ENCODE measurements around the gene NRSN2.
"Not testable (repeated sequence)": the region's sequence is repeated elsewhere in the genome, so short reads cannot be mapped to it uniquely, and the experiment has no call there.

Gene NRSN2

DNA sequence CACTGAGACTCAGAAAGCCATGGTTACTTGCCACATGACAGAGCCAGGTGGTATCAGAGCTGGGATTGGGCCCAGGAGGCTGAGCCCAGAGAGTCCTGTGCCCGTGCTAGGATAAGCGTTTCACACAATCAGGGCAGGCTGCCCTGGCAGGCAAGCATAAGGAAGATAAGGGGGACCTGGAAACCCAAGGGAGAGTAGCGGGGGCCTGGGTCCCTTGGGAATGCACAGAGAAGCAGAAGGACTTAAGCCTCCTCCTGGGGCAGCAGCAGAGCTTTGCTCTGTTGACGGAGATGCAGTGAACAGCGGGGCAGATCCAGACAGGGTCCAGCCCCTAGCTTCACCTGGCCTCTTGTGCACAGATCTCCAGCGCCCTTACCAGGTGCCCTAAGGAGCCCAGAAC is 42.3 kb downstream of the NRSN2 start:
- H3F3A ChIP-seq (ENCODE audit: insufficient read depth, low read length): no peaks in the 10 kb centered on the region
- H3K79me2 ChIP-seq (ENCODE audit: low read length): peaks cover 21% of the 10 kb centered on the region
- peaks cover 4% of the 10 kb centered on the region; the same call in 1 of the 2 replicates for H3K36me3 ChIP-seq (replicated peaks; ENCODE audit: insufficient read depth, low read length)
- H4K20me1 ChIP-seq (ENCODE audit: insufficient read depth, low read length): no peaks in the 10 kb centered on the region
- no peaks in the 10 kb centered on the region for H3K9me3 ChIP-seq (replicated peaks; ENCODE audit: insufficient read depth, low read length)
- H3K9ac ChIP-seq (ENCODE audit: low read length): no peak overlapping the region
- no peaks in the 10 kb centered on the region for H3K9me2 ChIP-seq (replicated peaks; ENCODE audit: insufficient read depth, low read length)
- H3K27me3 ChIP-seq (replicated peaks; ENCODE audit: insufficient read depth, low read length): no peaks in the 10 kb centered on the region
- H3K4me2 ChIP-seq (ENCODE audit: low read depth, low read length): no peak overlapping the region
- no peak overlapping the region for H3K4me3 ChIP-seq (ENCODE audit: low read length)
- no peak for TF ChIP-seq EZH2 (optimal IDR thresholded peaks at IDR 0.05; ENCODE audit: low read depth, low read length)
- TF ChIP-seq, protein P1, sequence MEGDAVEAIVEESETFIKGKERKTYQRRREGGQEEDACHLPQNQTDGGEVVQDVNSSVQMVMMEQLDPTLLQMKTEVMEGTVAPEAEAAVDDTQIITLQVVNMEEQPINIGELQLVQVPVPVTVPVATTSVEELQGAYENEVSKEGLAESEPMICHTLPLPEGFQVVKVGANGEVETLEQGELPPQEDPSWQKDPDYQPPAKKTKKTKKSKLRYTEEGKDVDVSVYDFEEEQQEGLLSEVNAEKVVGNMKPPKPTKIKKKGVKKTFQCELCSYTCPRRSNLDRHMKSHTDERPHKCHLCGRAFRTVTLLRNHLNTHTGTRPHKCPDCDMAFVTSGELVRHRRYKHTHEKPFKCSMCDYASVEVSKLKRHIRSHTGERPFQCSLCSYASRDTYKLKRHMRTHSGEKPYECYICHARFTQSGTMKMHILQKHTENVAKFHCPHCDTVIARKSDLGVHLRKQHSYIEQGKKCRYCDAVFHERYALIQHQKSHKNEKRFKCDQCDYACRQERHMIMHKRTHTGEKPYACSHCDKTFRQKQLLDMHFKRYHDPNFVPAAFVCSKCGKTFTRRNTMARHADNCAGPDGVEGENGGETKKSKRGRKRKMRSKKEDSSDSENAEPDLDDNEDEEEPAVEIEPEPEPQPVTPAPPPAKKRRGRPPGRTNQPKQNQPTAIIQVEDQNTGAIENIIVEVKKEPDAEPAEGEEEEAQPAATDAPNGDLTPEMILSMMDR (IDR thresholded peaks at IDR 0.05; ENCODE audit: low read length): no peak
- TF ChIP-seq EZH2phosphoT487 (IDR thresholded peaks at IDR 0.05; ENCODE audit: low read length): no peak
- H3K27ac ChIP-seq (ENCODE audit: low read length): no peak overlapping the region
- DNase-seq: no peak
- H3K4me1 ChIP-seq (ENCODE audit: low read length): no peaks in the 10 kb centered on the region
- no peak overlapping the region for H2AFZ ChIP-seq (ENCODE audit: low read length)

DNA sequence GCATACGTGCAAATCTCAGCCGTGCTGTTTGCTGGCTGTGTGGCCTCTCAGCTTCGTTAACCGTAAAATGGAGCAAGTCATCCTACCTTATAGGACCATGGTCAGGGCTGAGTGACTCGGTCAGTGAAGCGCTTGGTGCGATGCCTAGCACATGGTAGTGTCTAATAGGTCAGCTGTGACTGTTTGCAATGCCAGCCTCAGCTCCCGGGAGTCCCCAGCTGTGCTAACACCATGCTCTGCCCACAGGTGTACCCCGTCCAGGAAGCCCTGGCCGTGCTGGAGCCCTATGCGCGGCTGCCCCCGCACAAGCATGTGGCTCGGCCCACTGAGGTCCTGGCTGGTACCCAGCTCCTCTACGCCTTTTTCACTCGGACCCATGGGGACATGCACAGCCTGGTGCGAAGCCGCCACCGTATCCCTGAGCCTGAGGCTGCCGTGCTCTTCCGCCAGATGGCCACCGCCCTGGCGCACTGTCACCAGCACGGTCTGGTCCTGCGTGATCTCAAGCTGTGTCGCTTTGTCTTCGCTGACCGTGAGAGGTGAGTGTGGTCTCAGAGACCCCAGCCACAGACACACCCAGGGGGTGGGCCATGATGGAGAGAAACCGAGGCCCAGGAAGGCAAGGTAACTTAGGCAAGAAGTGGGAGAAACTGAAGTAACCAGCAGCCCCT is 44.3 kb downstream of the NRSN2 start:
- no peak overlapping the region for H3K9ac ChIP-seq (ENCODE audit: low read length)
- TF ChIP-seq, protein P1 (IDR thresholded peaks at IDR 0.05; ENCODE audit: low read length): no peak
- TF ChIP-seq EZH2 (optimal IDR thresholded peaks at IDR 0.05; ENCODE audit: low read depth, low read length) (no peak), EZH2phosphoT487 (IDR thresholded peaks at IDR 0.05; ENCODE audit: low read length) (no peak)
- H2AFZ ChIP-seq (ENCODE audit: low read length): no peak overlapping the region
- H4K20me1 ChIP-seq (ENCODE audit: insufficient read depth, low read length): no peaks in the 10 kb centered on the region
- H3K4me2 ChIP-seq (ENCODE audit: low read depth, low read length): no peak overlapping the region
- H3K27me3 ChIP-seq (replicated peaks; ENCODE audit: insufficient read depth, low read length): no peaks in the 10 kb centered on the region
- peaks cover 5% of the 10 kb centered on the region; the same call in 1 of the 2 replicates for H3K79me2 ChIP-seq (ENCODE audit: low read length)
- no peak for DNase-seq
- H3K9me3 ChIP-seq (replicated peaks; ENCODE audit: insufficient read depth, low read length): no peaks in the 10 kb centered on the region
- H3K4me1 ChIP-seq (ENCODE audit: low read length): no peaks in the 10 kb centered on the region
- no peaks in the 10 kb centered on the region for H3K9me2 ChIP-seq (replicated peaks; ENCODE audit: insufficient read depth, low read length)
- H3K4me3 ChIP-seq (ENCODE audit: low read length): no peak overlapping the region
- H3K27ac ChIP-seq (ENCODE audit: low read length): no peak overlapping the region
- no peaks in the 10 kb centered on the region for H3F3A ChIP-seq (ENCODE audit: insufficient read depth, low read length)
- H3K36me3 ChIP-seq (replicated peaks; ENCODE audit: insufficient read depth, low read length): peaks cover 7% of the 10 kb centered on the region; the same call in 1 of the 2 replicates

DNA sequence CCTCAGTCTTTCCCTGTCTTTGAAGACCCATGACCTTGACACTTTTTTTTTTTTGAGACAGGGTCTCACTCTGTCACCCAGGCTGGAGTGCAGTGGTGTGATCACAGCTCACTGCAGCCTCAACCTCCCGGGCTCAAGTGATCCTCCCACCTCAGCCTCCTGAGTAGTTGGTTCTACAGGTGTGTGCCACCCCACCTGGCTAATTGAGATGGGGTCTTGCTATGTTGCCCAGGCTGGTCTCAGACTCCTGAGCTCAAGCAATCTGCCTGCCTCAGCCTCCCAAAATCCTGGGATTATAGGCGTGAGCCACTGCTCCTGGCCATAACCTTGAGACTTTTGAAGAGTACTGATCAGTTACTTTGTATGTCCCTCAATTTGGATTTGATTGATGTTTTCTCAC is 46.4 kb downstream of the NRSN2 start:
- not testable (repeated sequence) for H3K9me2 ChIP-seq (replicated peaks; ENCODE audit: insufficient read depth, low read length); H3K27ac ChIP-seq (ENCODE audit: low read length); H4K20me1 ChIP-seq (ENCODE audit: insufficient read depth, low read length); H3K36me3 ChIP-seq (replicated peaks; ENCODE audit: insufficient read depth, low read length); H3K27me3 ChIP-seq (replicated peaks; ENCODE audit: insufficient read depth, low read length); H3K4me2 ChIP-seq (ENCODE audit: low read depth, low read length); H3K79me2 ChIP-seq (ENCODE audit: low read length); H3K9ac ChIP-seq (ENCODE audit: low read length); H3K4me1 ChIP-seq (ENCODE audit: low read length); DNase-seq; H2AFZ ChIP-seq (ENCODE audit: low read length); H3F3A ChIP-seq (ENCODE audit: insufficient read depth, low read length); H3K9me3 ChIP-seq (replicated peaks; ENCODE audit: insufficient read depth, low read length); H3K4me3 ChIP-seq (ENCODE audit: low read length)

DNA sequence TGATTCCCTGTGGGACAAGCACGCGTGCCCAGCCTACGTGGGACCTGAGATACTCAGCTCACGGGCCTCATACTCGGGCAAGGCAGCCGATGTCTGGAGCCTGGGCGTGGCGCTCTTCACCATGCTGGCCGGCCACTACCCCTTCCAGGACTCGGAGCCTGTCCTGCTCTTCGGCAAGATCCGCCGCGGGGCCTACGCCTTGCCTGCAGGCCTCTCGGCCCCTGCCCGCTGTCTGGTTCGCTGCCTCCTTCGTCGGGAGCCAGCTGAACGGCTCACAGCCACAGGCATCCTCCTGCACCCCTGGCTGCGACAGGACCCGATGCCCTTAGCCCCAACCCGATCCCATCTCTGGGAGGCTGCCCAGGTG is 49.3 kb downstream of the NRSN2 start:
- H3K4me3 ChIP-seq (ENCODE audit: low read length): no peak overlapping the region
- H3K9me2 ChIP-seq (replicated peaks; ENCODE audit: insufficient read depth, low read length): no peaks in the 10 kb centered on the region
- no peak for TF ChIP-seq EZH2phosphoT487 (IDR thresholded peaks at IDR 0.05; ENCODE audit: low read length)
- TF ChIP-seq EZH2 (optimal IDR thresholded peaks at IDR 0.05; ENCODE audit: low read depth, low read length): no peak
- TF ChIP-seq, protein P1 (IDR thresholded peaks at IDR 0.05; ENCODE audit: low read length): no peak
- no peaks in the 10 kb centered on the region for H4K20me1 ChIP-seq (ENCODE audit: insufficient read depth, low read length)
- no peak overlapping the region for H3K4me2 ChIP-seq (ENCODE audit: low read depth, low read length)
- H3K4me1 ChIP-seq (ENCODE audit: low read length): no peaks in the 10 kb centered on the region
- H2AFZ ChIP-seq (ENCODE audit: low read length): no peak overlapping the region
- no peaks in the 10 kb centered on the region for H3F3A ChIP-seq (ENCODE audit: insufficient read depth, low read length)
- H3K79me2 ChIP-seq (ENCODE audit: low read length): no peaks in the 10 kb centered on the region
- no peak for DNase-seq
- peaks cover 4% of the 10 kb centered on the region; the same call in 1 of the 2 replicates for H3K36me3 ChIP-seq (replicated peaks; ENCODE audit: insufficient read depth, low read length)
- no peaks in the 10 kb centered on the region for H3K9me3 ChIP-seq (replicated peaks; ENCODE audit: insufficient read depth, low read length)
- no peak overlapping the region for H3K9ac ChIP-seq (ENCODE audit: low read length)
- no peak overlapping the region for H3K27ac ChIP-seq (ENCODE audit: low read length)
- H3K27me3 ChIP-seq (replicated peaks; ENCODE audit: insufficient read depth, low read length): no peaks in the 10 kb centered on the region
